ENCODE measurements around the gene VAV1.

The VAV1 gene

DNA sequence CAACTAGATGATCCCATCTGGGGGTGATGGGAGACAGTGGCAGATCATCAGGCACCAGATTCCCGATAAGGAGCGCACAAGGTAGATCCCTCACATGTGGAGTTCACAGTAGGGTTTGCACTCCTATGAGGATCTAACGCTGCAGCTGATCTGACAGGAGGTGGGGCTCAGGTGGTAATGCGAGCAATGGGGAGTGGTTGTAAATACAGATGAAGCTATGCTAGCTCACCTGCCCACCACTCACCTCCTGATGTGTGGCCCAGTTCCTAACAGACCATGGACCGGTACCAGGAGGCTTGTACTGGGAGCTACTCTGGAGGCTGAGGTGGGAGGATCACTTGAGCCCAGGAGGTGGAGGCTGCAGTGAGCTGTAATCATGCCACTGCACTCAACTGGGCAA lies 34.8 kb downstream of the VAV1 start:
- H3K4me1 ChIP-seq (ENCODE audit: control insufficient read depth in 2 of 2, insufficient read depth in 1 of 2, low read depth in 1 of 2, low read length in 2 of 2): no peaks in the 10 kb centered on the region
- no peak for DNase-seq (ENCODE audit: low spot score)

DNA sequence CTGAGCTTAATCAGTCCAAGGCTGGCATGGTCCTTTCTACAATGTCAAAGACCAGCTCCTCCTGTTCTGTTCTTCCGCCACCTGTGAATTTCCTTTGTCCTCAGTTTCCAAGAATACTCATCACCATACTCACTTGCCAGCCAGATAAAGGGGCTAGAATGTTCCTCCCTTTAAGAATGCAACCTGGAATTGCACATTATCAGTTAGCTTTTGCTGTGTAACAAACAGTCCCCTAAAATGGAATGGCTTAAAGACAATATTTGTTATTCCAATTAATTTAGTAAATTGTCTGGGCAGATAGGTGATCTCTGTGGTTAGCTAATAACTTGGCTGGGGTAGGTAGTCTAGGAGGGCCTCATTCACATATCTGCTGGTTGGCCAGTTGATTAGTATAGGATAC lies 36.0 kb downstream of the VAV1 start:
- Histone ChIP-seq H3K4ac (ENCODE audit: low read length) (no peak overlapping the region), H3K14ac (ENCODE audit: low read length) (no peak overlapping the region), H3K4me1 (ENCODE audit: control insufficient read depth in 2 of 2, insufficient read depth in 1 of 2, low read depth in 1 of 2, low read length in 2 of 2) (no peaks in the 10 kb centered on the region), H3K9ac (ENCODE audit: low read depth, low read length, poor library complexity) (no peak overlapping the region), H3K27me3 (ENCODE audit: control insufficient read depth in 3 of 3, insufficient read depth in 3 of 3, low read depth in 1 of 3, low read length in 3 of 3) (no peaks in the 10 kb centered on the region), H3K4me3 (ENCODE audit: low read length in 2 of 2) (no peak overlapping the region), H3K9me3 (replicated peaks in 1 of 2; ENCODE audit: control insufficient read depth in 2 of 2, insufficient read depth in 1 of 2, low read depth in 1 of 2, low read length in 2 of 2) (peaks cover 0 to 2% of the 10 kb centered on the region in 2 donors), H2BK5ac (ENCODE audit: low read length) (no peak overlapping the region), H2AK5ac (ENCODE audit: low read depth, low read length) (no peak overlapping the region), H3K18ac (ENCODE audit: low read length) (no peak overlapping the region), H3K23ac (ENCODE audit: low read depth, low read length, poor library complexity) (no peak overlapping the region), H3K4me2 (ENCODE audit: insufficient read depth, low read length, poor library complexity, severe bottlenecking) (no peak overlapping the region), H3K79me1 (ENCODE audit: low read depth, low read length) (no peaks in the 10 kb centered on the region), H4K8ac (ENCODE audit: low read depth, low read length) (no peak overlapping the region), H2BK120ac (ENCODE audit: low read depth, low read length) (no peak overlapping the region), H2AFZ (ENCODE audit: low read length) (no peak overlapping the region), H2BK15ac (ENCODE audit: low read length) (no peak overlapping the region), H3K36me3 (replicated peaks in 1 of 2; ENCODE audit: control insufficient read depth in 2 of 2, insufficient read depth in 2 of 2, low read length in 2 of 2) (no peaks in the 10 kb centered on the region), H2BK12ac (ENCODE audit: low read length) (no peak overlapping the region), H3K27ac (replicated peaks; ENCODE audit: low read length) (no peak overlapping the region), H4K91ac (ENCODE audit: low read depth, low read length, poor library complexity) (no peak overlapping the region)
- no peak for DNase-seq (ENCODE audit: low spot score)
- WGBS, 2 donors (ENCODE audit: extremely low coverage in 2 of 2, insufficient read length in 2 of 2, insufficient replicate concordance in 1 of 2): no CpG with 5 or more reads among the region's 1 CpG

More for the DNA sequence above, 34.8 kb downstream of the VAV1 start:
- no peak overlapping the region for H3K9ac ChIP-seq (ENCODE audit: low read depth, low read length, poor library complexity)
- H2BK120ac ChIP-seq (ENCODE audit: low read depth, low read length): no peak overlapping the region
- no peak overlapping the region for H3K27ac ChIP-seq (replicated peaks; ENCODE audit: low read length)
- no peak overlapping the region for H3K4ac ChIP-seq (ENCODE audit: low read length)
- no peaks in the 10 kb centered on the region for H3K79me1 ChIP-seq (ENCODE audit: low read depth, low read length)
- WGBS, 2 donors (ENCODE audit: extremely low coverage in 2 of 2, insufficient read length in 2 of 2, insufficient replicate concordance in 1 of 2): no CpG with 5 or more reads among the region's 5 CpGs
- H3K18ac ChIP-seq (ENCODE audit: low read length): no peak overlapping the region
- H3K9me3 ChIP-seq (replicated peaks in 1 of 2; ENCODE audit: control insufficient read depth in 2 of 2, insufficient read depth in 1 of 2, low read depth in 1 of 2, low read length in 2 of 2): peaks cover 0 to 2% of the 10 kb centered on the region in 2 donors
- no peak overlapping the region for H4K8ac ChIP-seq (ENCODE audit: low read depth, low read length)
- H3K27me3 ChIP-seq (ENCODE audit: control insufficient read depth in 3 of 3, insufficient read depth in 3 of 3, low read depth in 1 of 3, low read length in 3 of 3): no peaks in the 10 kb centered on the region
- no peak overlapping the region for H2AFZ ChIP-seq (ENCODE audit: low read length)
- H3K14ac ChIP-seq (ENCODE audit: low read length): no peak overlapping the region
- no peak overlapping the region for H3K4me2 ChIP-seq (ENCODE audit: insufficient read depth, low read length, poor library complexity, severe bottlenecking)
- no peak overlapping the region for H3K4me3 ChIP-seq (ENCODE audit: low read length in 2 of 2)
- H2AK5ac ChIP-seq (ENCODE audit: low read depth, low read length): no peak overlapping the region
- H3K23ac ChIP-seq (ENCODE audit: low read depth, low read length, poor library complexity): no peak overlapping the region
- H2BK15ac ChIP-seq (ENCODE audit: low read length): no peak overlapping the region
- no peak overlapping the region for H2BK12ac ChIP-seq (ENCODE audit: low read length)
- H3K36me3 ChIP-seq (replicated peaks in 1 of 2; ENCODE audit: control insufficient read depth in 2 of 2, insufficient read depth in 2 of 2, low read length in 2 of 2): no peaks in the 10 kb centered on the region
- no peak overlapping the region for H4K91ac ChIP-seq (ENCODE audit: low read depth, low read length, poor library complexity)
- no peak overlapping the region for H2BK5ac ChIP-seq (ENCODE audit: low read length)

DNA sequence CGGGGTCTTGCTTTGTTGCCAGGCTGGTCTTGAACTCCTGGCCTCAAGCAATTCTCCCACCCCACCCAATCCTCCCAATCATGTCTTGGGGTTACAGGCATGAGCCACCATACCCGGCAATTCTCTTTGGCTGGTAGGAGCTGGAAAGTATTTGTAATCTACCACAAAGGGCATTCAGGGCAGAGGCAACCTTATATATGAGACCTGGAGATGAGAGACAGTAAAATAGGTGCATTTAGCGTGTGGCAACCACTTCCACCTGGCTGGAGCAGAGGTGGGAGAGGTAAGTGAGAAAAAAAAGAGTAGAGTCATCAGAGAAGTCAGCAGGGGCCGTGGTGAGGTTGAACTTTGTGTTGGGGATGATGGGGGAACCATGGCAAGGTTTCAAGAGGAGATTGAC lies 36.8 kb downstream of the VAV1 start:
- no peak overlapping the region for H2BK15ac ChIP-seq (ENCODE audit: low read length)
- H3K27me3 ChIP-seq (ENCODE audit: control insufficient read depth in 3 of 3, insufficient read depth in 3 of 3, low read depth in 1 of 3, low read length in 3 of 3): no peaks in the 10 kb centered on the region
- H3K27ac ChIP-seq (replicated peaks; ENCODE audit: low read length): no peak overlapping the region
- no peak overlapping the region for H3K4me3 ChIP-seq (ENCODE audit: low read length in 2 of 2)
- no peak overlapping the region for H3K9ac ChIP-seq (ENCODE audit: low read depth, low read length, poor library complexity)
- no peaks in the 10 kb centered on the region for H3K4me1 ChIP-seq (ENCODE audit: control insufficient read depth in 2 of 2, insufficient read depth in 1 of 2, low read depth in 1 of 2, low read length in 2 of 2)
- H3K18ac ChIP-seq (ENCODE audit: low read length): peak overlapping the region; percentile 64
- H3K14ac ChIP-seq (ENCODE audit: low read length): no peak overlapping the region
- no peak overlapping the region for H2BK120ac ChIP-seq (ENCODE audit: low read depth, low read length)
- H2AK5ac ChIP-seq (ENCODE audit: low read depth, low read length): no peak overlapping the region
- H4K8ac ChIP-seq (ENCODE audit: low read depth, low read length): no peak overlapping the region
- no CpG with 5 or more reads among the region's 4 CpGs for WGBS, 2 donors (ENCODE audit: extremely low coverage in 2 of 2, insufficient read length in 2 of 2, insufficient replicate concordance in 1 of 2)
- H3K4me2 ChIP-seq (ENCODE audit: insufficient read depth, low read length, poor library complexity, severe bottlenecking): no peak overlapping the region
- H2AFZ ChIP-seq (ENCODE audit: low read length): no peak overlapping the region
- H3K4ac ChIP-seq (ENCODE audit: low read length): no peak overlapping the region
- H2BK5ac ChIP-seq (ENCODE audit: low read length): no peak overlapping the region
- DNase-seq (ENCODE audit: low spot score): no peak
- H3K79me1 ChIP-seq (ENCODE audit: low read depth, low read length): no peaks in the 10 kb centered on the region
- H4K91ac ChIP-seq (ENCODE audit: low read depth, low read length, poor library complexity): no peak overlapping the region
- H2BK12ac ChIP-seq (ENCODE audit: low read length): no peak overlapping the region
- H3K36me3 ChIP-seq (replicated peaks in 1 of 2; ENCODE audit: control insufficient read depth in 2 of 2, insufficient read depth in 2 of 2, low read length in 2 of 2): no peaks in the 10 kb centered on the region
- peaks cover 0 to 2% of the 10 kb centered on the region in 2 donors for H3K9me3 ChIP-seq (replicated peaks in 1 of 2; ENCODE audit: control insufficient read depth in 2 of 2, insufficient read depth in 1 of 2, low read depth in 1 of 2, low read length in 2 of 2)
- no peak overlapping the region for H3K23ac ChIP-seq (ENCODE audit: low read depth, low read length, poor library complexity)

DNA sequence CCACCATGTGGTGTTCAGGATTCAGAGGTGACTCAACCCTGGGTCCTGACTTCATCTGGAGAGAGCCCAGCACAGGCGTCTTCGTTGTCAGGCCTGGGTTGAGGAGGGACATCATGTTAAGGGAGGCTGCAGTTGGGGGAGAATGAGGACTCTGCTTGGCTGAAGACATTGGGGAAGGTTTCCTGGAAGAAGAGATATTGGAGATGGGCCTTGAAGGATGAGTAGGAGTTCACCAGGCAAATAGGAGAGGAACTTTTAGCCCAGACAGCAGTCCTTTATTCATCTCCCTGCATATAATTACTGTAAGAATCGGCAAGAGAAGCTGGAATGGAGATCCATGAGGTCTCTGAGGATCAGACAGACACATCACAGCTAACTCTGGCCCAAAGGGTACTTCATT lies 38.9 kb downstream of the VAV1 start:
- no peak overlapping the region for H3K4ac ChIP-seq (ENCODE audit: low read length)
- no peak overlapping the region for H2BK15ac ChIP-seq (ENCODE audit: low read length)
- no peaks in the 10 kb centered on the region for H3K4me1 ChIP-seq (ENCODE audit: control insufficient read depth in 2 of 2, insufficient read depth in 1 of 2, low read depth in 1 of 2, low read length in 2 of 2)
- no peak overlapping the region for H3K4me2 ChIP-seq (ENCODE audit: insufficient read depth, low read length, poor library complexity, severe bottlenecking)
- WGBS, 2 donors (ENCODE audit: extremely low coverage in 2 of 2, insufficient read length in 2 of 2, insufficient replicate concordance in 1 of 2): no CpG with 5 or more reads among the region's 3 CpGs
- H4K91ac ChIP-seq (ENCODE audit: low read depth, low read length, poor library complexity): no peak overlapping the region
- no peak overlapping the region for H3K14ac ChIP-seq (ENCODE audit: low read length)
- H2BK5ac ChIP-seq (ENCODE audit: low read length): no peak overlapping the region
- no peak overlapping the region for H3K18ac ChIP-seq (ENCODE audit: low read length)
- H2BK120ac ChIP-seq (ENCODE audit: low read depth, low read length): no peak overlapping the region
- H2AFZ ChIP-seq (ENCODE audit: low read length): peak overlapping the region; percentile 88
- H3K23ac ChIP-seq (ENCODE audit: low read depth, low read length, poor library complexity): no peak overlapping the region
- DNase-seq (ENCODE audit: low spot score): no peak
- no peak overlapping the region for H2AK5ac ChIP-seq (ENCODE audit: low read depth, low read length)
- H3K27ac ChIP-seq (replicated peaks; ENCODE audit: low read length): no peak overlapping the region
- no peaks in the 10 kb centered on the region for H3K79me1 ChIP-seq (ENCODE audit: low read depth, low read length)
- peak overlapping the region in 1 of 2 donors; percentile 3 for H3K4me3 ChIP-seq (ENCODE audit: low read length in 2 of 2)
- H3K9me3 ChIP-seq (replicated peaks in 1 of 2; ENCODE audit: control insufficient read depth in 2 of 2, insufficient read depth in 1 of 2, low read depth in 1 of 2, low read length in 2 of 2): peaks cover 0 to 2% of the 10 kb centered on the region in 2 donors
- H3K9ac ChIP-seq (ENCODE audit: low read depth, low read length, poor library complexity): no peak overlapping the region
- no peaks in the 10 kb centered on the region for H3K27me3 ChIP-seq (ENCODE audit: control insufficient read depth in 3 of 3, insufficient read depth in 3 of 3, low read depth in 1 of 3, low read length in 3 of 3)
- H2BK12ac ChIP-seq (ENCODE audit: low read length): no peak overlapping the region
- H4K8ac ChIP-seq (ENCODE audit: low read depth, low read length): no peak overlapping the region
- H3K36me3 ChIP-seq (replicated peaks in 1 of 2; ENCODE audit: control insufficient read depth in 2 of 2, insufficient read depth in 2 of 2, low read length in 2 of 2): no peaks in the 10 kb centered on the region

Measured in neuronal stem cell (in vitro differentiated cells).